Keratinocyte (primary cell): ENCODE data around the gene SEMA7A. TPM values are rescaled to one million over a fixed set of nuclear protein-coding genes. Genes with fewer than 3 reads are reported as not detected.

Source experiments
- DNase-seq: peaks from one replicate; pipeline ENCODE4 v3.0.0-alpha.2; 2011; ENCODE audit warnings: low read depth, missing footprints, low spot score
- FAIRE-seq: peaks from 2 replicates; lab custom pipeline; 2011; peaks lifted over from hg19 to GRCh38; lab: Jason Lieb, UNC
- H2AFZ ChIP-seq: 2 replicates; pipeline ENCODE4 v1.6.0; 2012; ENCODE audit warnings: low read length, control low read depth, inconsistent platforms; ENCODE audit not compliant: control insufficient read depth
- H3K27ac ChIP-seq: 2 replicates; pipeline ENCODE4 v1.5.1; 2011; ENCODE audit warnings: low read length; ENCODE audit not compliant: control insufficient read depth, insufficient read depth
- H3K27me3 ChIP-seq: 3 replicates; pipeline ENCODE4 v1.6.0; 2011; ENCODE audit warnings: low read length; ENCODE audit not compliant: control insufficient read depth, insufficient read depth; ENCODE audit errors: extremely low read depth
- H3K36me3 ChIP-seq, 2 experiments: 2 replicates in 1 of 2; 3 replicates in 1 of 2; pipeline ENCODE4 v1.5.1; 2011; ENCODE audit warnings: low read length in 2 of 2, mild to moderate bottlenecking in 1 of 2; ENCODE audit not compliant: control insufficient read depth in 2 of 2, insufficient read depth in 2 of 2; ENCODE audit errors: extremely low read depth in 1 of 2
- H3K4me1 ChIP-seq: 3 replicates; pipeline ENCODE4 v1.5.1; 2011; ENCODE audit warnings: low read length; ENCODE audit not compliant: control insufficient read depth, insufficient read depth; ENCODE audit errors: extremely low read depth
- H3K4me2 ChIP-seq: 3 replicates; pipeline ENCODE4 v1.6.0; 2011; ENCODE audit warnings: low read depth, low read length; ENCODE audit not compliant: control insufficient read depth, insufficient read depth; ENCODE audit errors: extremely low read depth
- H3K4me3 ChIP-seq, 3 experiments: fragments of 200-600 bp in 1 of 3; sonication (generic) in 1 of 3; 2 replicates in 2 of 3; 3 replicates in 1 of 3; pipeline ENCODE4 v1.5.1; 2011 to 2016; ENCODE audit warnings: low read length in 3 of 3, mild to moderate bottlenecking in 3 of 3, control low read depth in 2 of 3, inconsistent platforms in 1 of 3, low read depth in 1 of 3, mixed read lengths in 1 of 3, mixed run types in 1 of 3, moderate library complexity in 1 of 3; ENCODE audit not compliant: control insufficient read depth in 2 of 3, insufficient read depth in 2 of 3; ENCODE audit errors: extremely low read depth in 1 of 3
- H3K79me2 ChIP-seq: 2 replicates; pipeline ENCODE4 v1.6.0; 2012; ENCODE audit warnings: low read length; ENCODE audit not compliant: control insufficient read depth, insufficient read depth
- H3K9ac ChIP-seq: 3 replicates; pipeline ENCODE4 v1.6.0; 2011; ENCODE audit warnings: low read length; ENCODE audit not compliant: control insufficient read depth, insufficient read depth; ENCODE audit errors: extremely low read depth
- H3K9me1 ChIP-seq: 3 replicates; pipeline ENCODE4 v1.6.0; 2011; ENCODE audit warnings: low read length; ENCODE audit not compliant: control insufficient read depth, insufficient read depth; ENCODE audit errors: extremely low read depth
- H3K9me3 ChIP-seq: 2 replicates; pipeline ENCODE4 v1.5.1; 2012; ENCODE audit warnings: low read depth, low read length; ENCODE audit not compliant: control insufficient read depth
- H4K20me1 ChIP-seq: 3 replicates; pipeline ENCODE4 v1.6.0; 2011; ENCODE audit warnings: low read length; ENCODE audit not compliant: control insufficient read depth, insufficient read depth; ENCODE audit errors: extremely low read depth
- CTCF ChIP-seq, 3 experiments: IDR thresholded peaks in 1 of 3; conservative IDR thresholded peaks in 1 of 3; optimal IDR thresholded peaks in 1 of 3; 2 replicates in 2 of 3; 3 replicates in 1 of 3; pipeline versions ENCODE3 to v1.5.1; 2011; ENCODE audit warnings: low read length in 3 of 3, mild to moderate bottlenecking in 3 of 3, moderate library complexity in 2 of 3, control low read depth in 1 of 3, inconsistent platforms in 1 of 3; ENCODE audit not compliant: insufficient read depth in 2 of 3; ENCODE audit errors: extremely low read depth in 1 of 3
- EZH2 ChIP-seq: IDR thresholded peaks from one replicate; pipeline ENCODE4 v1.6.1; 2012; ENCODE audit warnings: inconsistent platforms, mild to moderate bottlenecking, low read length, moderate library complexity
- dilution Hi-C: fragments of 300-500 bp; cut with MboI; formaldehyde crosslinking; loops from one replicate; pipeline ENCODE4 v1.7.0; 2020; ENCODE audit warnings: low sequenced_read_pairs; ENCODE audit not compliant: extremely low pct_ligation_motif_present
- polyA plus RNA-seq, 5 experiments: library from polyadenylated mRNA; depleted of rRNA in 3 of 5; stranded (reverse) in 3 of 5; stranded (forward) in 1 of 5; unstranded in 1 of 5; fragments of >200 nt; gene quantifications; 1 replicate in 1 of 5; 2 replicates in 3 of 5; 3 replicates in 1 of 5; pipeline versions ENCODE4 v1.2.1 to v1.2.3, GENCODE V29; 2011 to 2012; ENCODE audit warnings: missing spikeins in 2 of 5, low read depth in 1 of 5, low replicate concordance in 1 of 5

Gene SEMA7A
- polyA plus RNA-seq, 1 donor (not counting 4 experiments of a cell fraction or from before 2014, with no cell fraction given) = 8.0 TPM

- dilution Hi-C loops = no loop called here
- H3K9me3 ChIP-seq = no peaks in the 10 kb centered on the region
- peaks cover 22% of the 10 kb centered on the region for H3K4me1 ChIP-seq
- no peaks in the 10 kb centered on the region for H3K79me2 ChIP-seq
- no peaks in the 10 kb centered on the region for H3K36me3 ChIP-seq
- H3K27ac ChIP-seq = peak overlapping the region; percentile 55
- peak overlapping the region; percentile 99 for H3K4me2 ChIP-seq
- H4K20me1 ChIP-seq = no peaks in the 10 kb centered on the region
- DNase-seq (no peak), FAIRE-seq (no peak)
- peak overlapping the region; percentile 74 for H3K9ac ChIP-seq
- no peak for TF ChIP-seq EZH2
- peak; percentile 77 to 93 (median 87) for TF ChIP-seq CTCF (optimal IDR thresholded peaks at IDR 0.05 in 1 of 3, IDR thresholded peaks at IDR 0.05 in 1 of 3, conservative IDR thresholded peaks at IDR 0.05 in 1 of 3; ENCODE audit: extremely low read depth in 1 of 3, insufficient read depth in 2 of 3, low read length in 3 of 3)
- H3K27me3 ChIP-seq = peaks cover 31% of the 10 kb centered on the region
- H2AFZ ChIP-seq = peak overlapping the region; percentile 90
- H3K9me1 ChIP-seq = peaks cover 4% of the 10 kb centered on the region
- H3K4me3 ChIP-seq = peak overlapping the region; percentile 61 to 81 (median 78)
Measured at GRCh38 chr15:74373731-74374647, 59.8 kb downstream of the SEMA7A start.

- H3K27me3 ChIP-seq = peaks cover 31% of the 10 kb centered on the region
- DNase-seq = no peak
Measured at GRCh38 chr15:74373056-74373650, 60.6 kb downstream of the SEMA7A start.

More at GRCh38 chr15:74373056-74373650, 60.6 kb downstream of the SEMA7A start:
- no peaks in the 10 kb centered on the region for H3K79me2 ChIP-seq
- H2AFZ ChIP-seq = no peak overlapping the region
- H3K36me3 ChIP-seq = no peaks in the 10 kb centered on the region
- H3K9me3 ChIP-seq = no peaks in the 10 kb centered on the region
- TF ChIP-seq EZH2 = no peak
- TF ChIP-seq CTCF (optimal IDR thresholded peaks at IDR 0.05 in 1 of 3, IDR thresholded peaks at IDR 0.05 in 1 of 3, conservative IDR thresholded peaks at IDR 0.05 in 1 of 3; ENCODE audit: extremely low read depth in 1 of 3, insufficient read depth in 2 of 3, low read length in 3 of 3) = no peak
- H3K4me2 ChIP-seq = peak overlapping the region; percentile 99
- peaks cover 4% of the 10 kb centered on the region for H3K9me1 ChIP-seq
- H3K4me1 ChIP-seq = peaks cover 13% of the 10 kb centered on the region
- no peak overlapping the region for H3K27ac ChIP-seq
- FAIRE-seq = no peak
- no peak overlapping the region for H3K9ac ChIP-seq
- no peak overlapping the region for H3K4me3 ChIP-seq
- dilution Hi-C loops = no loop called here
- no peaks in the 10 kb centered on the region for H4K20me1 ChIP-seq
